Measurements from ENCODE around the gene SIRT3.
A peak's percentile ranks its signal among the peaks of the same experiment; 100 is the strongest.

SIRT3 gene

GRCh38 chr11:213111-213510, 23.0 kb downstream of the SIRT3 start:
- DNase-seq = no peak

GRCh38 chr11:212150-213100, 23.7 kb downstream of the SIRT3 start:
- no peak for DNase-seq

DNA sequence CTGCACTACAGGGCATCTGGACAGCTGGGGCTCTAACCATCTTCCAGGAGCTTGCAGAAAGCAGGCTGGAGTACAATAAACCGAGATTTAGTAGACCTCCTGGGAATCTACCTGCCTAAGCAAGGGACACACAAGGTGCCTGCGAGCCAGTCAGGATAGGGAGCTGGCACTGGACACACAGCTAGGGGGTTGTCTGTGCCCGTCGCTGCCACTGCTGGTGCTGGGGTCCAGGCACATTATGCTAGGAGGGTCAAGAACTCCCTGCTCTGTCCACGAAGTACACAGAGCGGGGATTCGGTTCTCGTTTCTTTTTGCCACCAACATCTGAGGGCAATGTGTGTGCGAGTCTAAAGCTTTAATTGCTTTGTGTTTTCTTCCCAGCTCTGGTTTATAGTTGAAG, 24.4 kb downstream of the SIRT3 start:
- no peak for DNase-seq

GRCh38 chr11:211295-211694, 24.8 kb downstream of the SIRT3 start:
- no peak for DNase-seq

GRCh38 chr11:210803-211180, 25.4 kb downstream of the SIRT3 start:
- no peak for DNase-seq

GRCh38 chr11:210122-210802, 25.9 kb downstream of the SIRT3 start:
- peak; percentile 93 for DNase-seq

- peak; percentile 39 for DNase-seq
Observed at GRCh38 chr11:209275-210121, 26.6 kb downstream of the SIRT3 start.

- DNase-seq = no peak
Observed at GRCh38 chr11:208917-209260, 27.3 kb downstream of the SIRT3 start.

GRCh38 chr11:208181-208916, 27.8 kb downstream of the SIRT3 start:
- DNase-seq = peak; percentile 79

GRCh38 chr11:207863-208180, 28.3 kb downstream of the SIRT3 start:
- peak; percentile 58 for DNase-seq

GRCh38 chr11:207208-207862, 28.8 kb downstream of the SIRT3 start, which contains the start of the genes BET1L and RIC8A:
TSS of gene BET1L (minus strand) at chr11:207399. CDS start at chr11:207321, 78 bp downstream.
TSS of gene RIC8A (plus strand) at chr11:207708. CDS start at chr11:208855, 1,147 bp downstream.
- peak; percentile 98 for DNase-seq

- peak; percentile 20 for DNase-seq
Observed at GRCh38 chr11:206526-207207, 29.5 kb downstream of the SIRT3 start.

DNA sequence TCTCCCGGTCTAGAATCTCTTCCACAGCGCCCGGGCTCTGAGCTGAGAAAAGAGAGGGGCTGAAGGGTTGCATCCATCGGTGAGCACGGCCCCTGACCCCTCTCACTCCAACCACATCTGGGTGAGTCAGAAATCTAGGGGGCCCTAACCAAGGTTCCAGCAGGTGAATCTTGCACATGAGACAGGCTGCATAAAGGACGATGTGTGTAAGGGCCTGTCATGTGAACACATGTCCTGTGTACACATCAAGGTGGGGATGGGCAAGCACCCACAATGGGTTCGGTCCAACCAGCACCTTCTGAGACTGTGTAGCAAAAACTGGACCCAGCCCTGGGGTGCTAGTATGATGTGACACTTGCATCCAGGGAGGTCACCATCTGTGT, 30.1 kb downstream of the SIRT3 start:
- DNase-seq = no peak

DNA sequence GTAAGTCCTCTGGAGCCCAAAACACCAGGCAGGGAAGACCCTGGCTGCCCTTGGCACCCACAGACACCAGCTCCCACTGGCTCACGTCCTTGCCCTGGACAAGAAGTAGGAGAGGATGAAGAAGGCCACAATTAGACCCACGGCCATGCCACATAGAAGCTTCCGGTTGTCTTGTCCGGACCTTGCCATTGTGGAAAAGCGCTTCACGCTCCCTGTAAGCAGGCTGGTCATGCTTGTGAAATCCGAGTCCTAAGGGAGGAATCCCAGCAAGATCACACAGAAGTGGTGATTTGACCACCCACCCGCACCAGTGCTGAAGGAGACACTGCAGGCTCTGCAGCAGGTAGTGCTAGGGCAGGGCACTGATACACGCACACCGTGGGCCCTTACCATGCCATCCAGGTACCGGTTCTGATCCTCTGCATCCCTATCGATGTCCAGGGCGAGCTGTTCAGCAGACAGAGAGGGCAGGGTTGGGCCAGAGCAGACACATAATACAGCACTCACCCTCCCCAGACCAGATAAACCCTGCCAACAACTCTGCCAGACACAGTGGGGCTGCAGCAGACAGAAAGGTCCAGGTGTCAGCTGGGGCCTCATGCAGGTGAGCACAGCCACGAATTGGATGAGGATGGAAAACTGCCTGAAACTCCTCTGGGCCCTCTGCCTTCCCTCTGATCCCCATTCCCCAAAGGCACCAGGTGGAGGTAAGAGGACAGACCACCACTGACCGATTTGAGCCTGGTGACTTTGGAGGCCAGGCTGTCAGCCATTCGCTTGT, 30.7 kb downstream of the SIRT3 start:
- no peak for DNase-seq

DNA sequence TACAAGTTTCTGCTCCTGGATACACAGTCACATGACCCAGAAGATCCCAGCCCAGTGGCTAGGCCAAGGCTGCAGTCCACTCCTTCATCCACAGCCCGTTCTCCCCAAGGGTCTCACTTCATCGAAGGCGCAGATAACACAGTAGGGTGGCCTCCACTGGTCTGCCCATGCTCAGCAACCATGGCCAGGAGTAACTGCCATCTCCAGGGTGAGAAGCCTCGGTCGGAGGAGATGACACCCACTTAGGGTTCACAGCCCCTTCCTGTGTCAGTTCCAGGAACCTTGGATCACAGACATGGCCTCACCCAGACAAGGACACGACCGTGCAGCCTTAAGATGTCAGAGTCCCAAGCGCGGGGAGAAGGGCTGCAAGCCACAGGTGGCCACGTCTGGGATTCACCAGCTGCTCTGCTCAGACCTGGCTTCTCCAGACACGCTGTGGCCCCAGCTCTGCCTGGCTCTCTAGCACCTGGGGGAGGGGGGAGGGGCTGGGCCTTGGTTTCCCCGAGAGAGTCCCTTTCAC, 31.5 kb downstream of the SIRT3 start:
- DNase-seq = no peak

- DNase-seq = no peak
Observed at GRCh38 chr11:203945-204586, 32.1 kb downstream of the SIRT3 start.

GRCh38 chr11:203056-203944, 32.8 kb downstream of the SIRT3 start:
- no peak for DNase-seq

DNA sequence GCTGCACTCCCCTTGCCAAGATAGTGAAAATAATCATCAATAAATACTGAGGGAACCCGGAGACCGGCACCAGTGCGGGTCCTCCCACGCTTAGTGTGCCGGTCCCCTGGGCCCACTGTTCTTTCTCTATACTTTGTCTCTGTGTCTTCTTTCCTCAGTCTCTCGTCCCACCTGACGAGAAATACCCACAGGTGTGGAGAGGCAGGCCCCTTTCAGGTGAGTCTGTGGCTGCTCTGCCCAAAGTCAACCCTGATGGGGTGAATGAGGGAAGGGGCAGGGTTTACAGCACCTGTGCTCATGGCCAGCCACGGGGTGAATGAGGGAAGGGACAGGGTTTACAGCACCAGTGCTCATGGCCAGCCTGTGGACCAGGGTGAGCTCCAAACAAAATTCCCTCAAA, 33.7 kb downstream of the SIRT3 start:
- DNase-seq = no peak

- no peak for DNase-seq
Observed at GRCh38 chr11:201966-202365, 34.2 kb downstream of the SIRT3 start.
